AG04449 (cell line): ENCODE measurements around the gene CRYL1.

ENCODE experiments used
- CTCF ChIA-PET: fragments of 350-600 bp; formaldehyde crosslinking; extraction: SDS; loops from one replicate; lab custom pipeline; 2021; ENCODE audit warnings: antibody characterized with exemption; lab: Yijun Ruan, JAX
- POLR2A ChIA-PET: fragments of 400-600, 350-600 bp; formaldehyde crosslinking; extraction: SDS; loops from one replicate; lab custom pipeline; 2020; ENCODE audit warnings: antibody characterized with exemption, inconsistent platforms; lab: Yijun Ruan, JAX
- DNase-seq: peaks from one replicate; pipeline ENCODE4 v3.0.0-alpha.2; 2010; ENCODE audit warnings: low read depth, low spot score
- H3K4me3 ChIP-seq: 2 replicates; pipeline ENCODE4 v1.5.1; 2011; ENCODE audit warnings: low read depth, mild to moderate bottlenecking, control low read depth, low read length
- CTCF ChIP-seq: IDR thresholded peaks from one replicate; pipeline ENCODE4 v1.5.1; 2011; ENCODE audit warnings: mild to moderate bottlenecking, moderate library complexity, low read length, control low read depth, inconsistent platforms; ENCODE audit not compliant: insufficient read depth; ENCODE audit errors: missing control alignments

The CRYL1 gene

GRCh38 chr13:20416223-20416745 is 109.4 kb downstream of the CRYL1 start:
- ChIA-PET CTCF (no interaction called here), POLR2A (no interaction called here)
- no peak for TF ChIP-seq CTCF
- no peak overlapping the region for H3K4me3 ChIP-seq
- DNase-seq, result no peak

- TF ChIP-seq CTCF, result no peak
- DNase-seq, result no peak
- H3K4me3 ChIP-seq, result no peak overlapping the region
- CTCF ChIA-PET, result no interaction called here
- POLR2A ChIA-PET, result no interaction called here
These were observed 110.0 kb downstream of the CRYL1 start for GRCh38 chr13:20415694-20416107.

GRCh38 chr13:20415306-20415679 is 110.4 kb downstream of the CRYL1 start:
- no peak overlapping the region for H3K4me3 ChIP-seq
- ChIA-PET CTCF (no interaction called here), POLR2A (no interaction called here)
- no peak for DNase-seq
- no peak for TF ChIP-seq CTCF

GRCh38 chr13:20414546-20415305 is 110.9 kb downstream of the CRYL1 start:
- POLR2A ChIA-PET, result no interaction called here
- no peak for DNase-seq
- CTCF ChIA-PET, result no interaction called here
- no peak for TF ChIP-seq CTCF
- no peak overlapping the region for H3K4me3 ChIP-seq

- ChIA-PET CTCF (no interaction called here), POLR2A (no interaction called here)
- DNase-seq, result no peak
- H3K4me3 ChIP-seq, result no peak overlapping the region
- no peak for TF ChIP-seq CTCF
These were observed 112.8 kb downstream of the CRYL1 start for GRCh38 chr13:20412691-20413355.
